ENCODE measurements around the gene NDUFB4.

GRCh38 chr3:120554812-120555606, 41.1 kb upstream of the NDUFB4 start:
- no peak for TF ChIP-seq CTCF (conservative IDR thresholded peaks at IDR 0.05; ENCODE audit: low read length)
- no peak for TF ChIP-seq EZH2phosphoT487 (IDR thresholded peaks at IDR 0.05; ENCODE audit: borderline replicate concordance)
